H1 (cell line): Measurements from ENCODE around the gene GEMIN2. TPM values are rescaled to one million over a fixed set of nuclear protein-coding genes. Genes with fewer than 3 reads are reported as not detected.

Source experiments
- CTCF ChIA-PET: fragments of 300-600 bp; sonication (Branson Sonifier 250); formaldehyde crosslinking; loops from one replicate; lab custom pipeline; 2021; ENCODE audit not compliant: partially characterized antibody; lab: Charles Lee
- POLR2A ChIA-PET: fragments of 300-600 bp; sonication (Branson Sonifier 250); formaldehyde crosslinking; loops from one replicate; lab custom pipeline; 2021; ENCODE audit warnings: inconsistent platforms; ENCODE audit not compliant: partially characterized antibody; lab: Charles Lee
- DNase-seq, 2 experiments: peaks; one replicate each; pipeline versions ENCODE4 v3.0.0 to v3.0.0-alpha.2; 2010 to 2022; ENCODE audit warnings: low spot score in 2 of 2, low read depth in 1 of 2, mixed read lengths in 1 of 2
- FAIRE-seq: peaks from 2 replicates; lab custom pipeline; 2011; peaks lifted over from hg19 to GRCh38; lab: Jason Lieb, UNC
- H2AFZ ChIP-seq: 2 replicates; pipeline ENCODE4 v1.8.1; 2012; ENCODE audit warnings: low read length, inconsistent platforms
- H2AK5ac ChIP-seq: 2 replicates; pipeline ENCODE4 v1.6.1; 2013; ENCODE audit warnings: low read depth, low read length
- H2BK120ac ChIP-seq: replicated peaks from 2 replicates; pipeline ENCODE3; 2013; ENCODE audit warnings: low read depth, low read length, inconsistent platforms
- H2BK12ac ChIP-seq: 2 replicates; pipeline ENCODE4 v1.6.1; 2013; ENCODE audit warnings: low read depth, low read length
- H2BK15ac ChIP-seq: 2 replicates; pipeline ENCODE4 v1.6.1; 2013; ENCODE audit warnings: low read length
- H2BK20ac ChIP-seq: 2 replicates; pipeline ENCODE4 v1.6.1; 2013; ENCODE audit warnings: low read length
- H2BK5ac ChIP-seq: 2 replicates; pipeline ENCODE4 v1.6.1; 2013; ENCODE audit warnings: low read depth, low read length
- H3K14ac ChIP-seq: 2 replicates; pipeline ENCODE4 v1.6.1; 2013; ENCODE audit warnings: inconsistent platforms; ENCODE audit not compliant: insufficient read length
- H3K18ac ChIP-seq: 2 replicates; pipeline ENCODE4 v1.6.1; 2013; ENCODE audit warnings: low read length; ENCODE audit errors: extremely low read depth
- H3K23ac ChIP-seq: 2 replicates; pipeline ENCODE4 v1.6.1; 2013; ENCODE audit warnings: inconsistent platforms; ENCODE audit not compliant: insufficient read length
- H3K23me2 ChIP-seq: 2 replicates; pipeline ENCODE4 v1.6.1; 2013; ENCODE audit warnings: low read depth, low read length
- H3K27ac ChIP-seq: 2 replicates; pipeline ENCODE4 v1.6.1; 2011; ENCODE audit warnings: low read depth, low read length, inconsistent platforms
- H3K27me3 ChIP-seq, 4 experiments: replicated peaks in 1 of 4; 1 replicate in 1 of 4; 2 replicates in 3 of 4; pipeline versions ENCODE4 v1.6.1 to v1.8.1; 2011 to 2013; ENCODE audit warnings: low read length in 3 of 4, mild to moderate bottlenecking in 3 of 4, inconsistent platforms in 2 of 4, mixed read lengths in 2 of 4, moderate library complexity in 1 of 4; ENCODE audit not compliant: control insufficient read depth in 3 of 4, insufficient read depth in 3 of 4; ENCODE audit errors: extremely low read depth in 1 of 4
- H3K36me3 ChIP-seq, 4 experiments: 2 replicates each; pipeline versions ENCODE4 v1.6.1 to v1.8.1; 2011 to 2013; ENCODE audit warnings: mild to moderate bottlenecking in 4 of 4, low read length in 3 of 4, moderate library complexity in 2 of 4, control low read depth in 1 of 4, inconsistent platforms in 1 of 4; ENCODE audit not compliant: insufficient read depth in 4 of 4, control insufficient read depth in 2 of 4
- H3K4ac ChIP-seq: replicated peaks from 2 replicates; pipeline ENCODE3; 2013; ENCODE audit warnings: low read length, low read depth, mixed read lengths, inconsistent platforms; ENCODE audit not compliant: insufficient read length
- H3K4me1 ChIP-seq, 4 experiments: replicated peaks in 1 of 4; 1 replicate in 1 of 4; 2 replicates in 3 of 4; pipeline versions ENCODE4 v1.6.1 to v1.8.1; 2011 to 2013; ENCODE audit warnings: low read length in 3 of 4, inconsistent platforms in 2 of 4, mixed read lengths in 1 of 4; ENCODE audit not compliant: insufficient read depth in 4 of 4, control insufficient read depth in 3 of 4
- H3K4me2 ChIP-seq, 2 experiments: 2 replicates each; pipeline versions ENCODE4 v1.6.1 to v1.8.1; 2011 to 2013; ENCODE audit warnings: low read depth in 2 of 2, low read length in 2 of 2, control low read depth in 1 of 2, inconsistent platforms in 1 of 2, mild to moderate bottlenecking in 1 of 2; ENCODE audit not compliant: insufficient read depth in 1 of 2
- H3K4me3 ChIP-seq, 4 experiments: fragments of 200-600, 300-600 bp in 1 of 4; sonication (generic), shearing (Covaris generic), sonication (Bioruptor Twin) in 1 of 4; 2 replicates each; pipeline versions ENCODE4 v1.5.1 to v1.8.1; 2011 to 2016; ENCODE audit warnings: low read length in 4 of 4, low read depth in 3 of 4, control low read depth in 2 of 4, inconsistent platforms in 2 of 4, mild to moderate bottlenecking in 2 of 4, mixed read lengths in 1 of 4, moderate library complexity in 1 of 4; ENCODE audit not compliant: insufficient read depth in 2 of 4; ENCODE audit errors: extremely low read depth in 1 of 4
- H3K56ac ChIP-seq: replicated peaks from 2 replicates; pipeline ENCODE3; 2013; ENCODE audit warnings: low read depth, mild to moderate bottlenecking, mixed read lengths, low read length, inconsistent platforms; ENCODE audit not compliant: insufficient read length
- H3K79me1 ChIP-seq: 2 replicates; pipeline ENCODE4 v1.6.1; 2013; ENCODE audit warnings: low read depth, low read length, control low read depth
- H3K79me2 ChIP-seq, 2 experiments: 2 replicates each; pipeline versions ENCODE4 v1.6.1 to v1.8.1; 2012 to 2013; ENCODE audit warnings: low read length in 2 of 2, mild to moderate bottlenecking in 2 of 2, inconsistent platforms in 1 of 2; ENCODE audit not compliant: insufficient read depth in 2 of 2, control insufficient read depth in 1 of 2
- H3K9ac ChIP-seq, 4 experiments: replicated peaks in 1 of 4; 1 replicate in 1 of 4; 2 replicates in 3 of 4; pipeline versions ENCODE4 v1.6.1 to v1.8.1; 2011 to 2013; ENCODE audit warnings: low read depth in 3 of 4, low read length in 3 of 4, control low read depth in 2 of 4, mild to moderate bottlenecking in 2 of 4, moderate library complexity in 2 of 4, inconsistent platforms in 1 of 4; ENCODE audit errors: extremely low read depth in 1 of 4
- H3K9me3 ChIP-seq, 2 experiments: 2 replicates each; pipeline versions ENCODE4 v1.6.1 to v1.8.1; 2012 to 2013; ENCODE audit warnings: mild to moderate bottlenecking in 2 of 2, moderate library complexity in 2 of 2, control low read depth in 1 of 2, inconsistent platforms in 1 of 2, low read depth in 1 of 2, low read length in 1 of 2, mixed read lengths in 1 of 2; ENCODE audit not compliant: insufficient read depth in 2 of 2
- H4K20me1 ChIP-seq, 2 experiments: replicated peaks in 1 of 2; 2 replicates each; pipeline versions ENCODE3 to v1.8.1; 2011 to 2013; ENCODE audit warnings: inconsistent platforms in 2 of 2, low read length in 2 of 2, mild to moderate bottlenecking in 1 of 2; ENCODE audit not compliant: insufficient read depth in 2 of 2, control insufficient read depth in 1 of 2
- H4K5ac ChIP-seq: 2 replicates; pipeline ENCODE4 v1.6.1; 2013; ENCODE audit warnings: low read length, low read depth, mixed read lengths, inconsistent platforms; ENCODE audit not compliant: insufficient read length
- H4K8ac ChIP-seq: 2 replicates; pipeline ENCODE4 v1.8.0; 2013; ENCODE audit warnings: mild to moderate bottlenecking, moderate library complexity, low read length, inconsistent platforms; ENCODE audit not compliant: insufficient read depth; ENCODE audit errors: extremely low read depth
- H4K91ac ChIP-seq: replicated peaks from 2 replicates; pipeline ENCODE3; 2013; ENCODE audit warnings: low read length, mixed read lengths, inconsistent platforms; ENCODE audit not compliant: insufficient read length
- JUND ChIP-seq: IDR thresholded peaks from 2 replicates; pipeline ENCODE4 v1.6.1; 2011; ENCODE audit warnings: mild to moderate bottlenecking, improper control_type of control experiment, low read length
- KDM4A ChIP-seq: IDR thresholded peaks from one replicate; pipeline ENCODE4 v1.7.1; 2012; ENCODE audit warnings: low read depth, mild to moderate bottlenecking, moderate library complexity, low read length, inconsistent platforms; ENCODE audit not compliant: severe bottlenecking
- MAFK ChIP-seq: IDR thresholded peaks from 2 replicates; pipeline ENCODE4 v1.6.1; 2012; ENCODE audit warnings: low read depth, mild to moderate bottlenecking, improper control_type of control experiment, low read length
- SUZ12 ChIP-seq: fragments of 200-600 bp; sonication (generic); IDR thresholded peaks from 2 replicates; pipeline ENCODE4 v1.6.1; 2012; ENCODE audit warnings: mild to moderate bottlenecking, inconsistent platforms, low read length, moderate library complexity, mixed read lengths
- TAF1 ChIP-seq: IDR thresholded peaks from 2 replicates; pipeline ENCODE4 v1.6.1; 2011; ENCODE audit warnings: mild to moderate bottlenecking, low read depth, low read length
- WGBS, 2 experiments: shearing (Covaris generic) in 1 of 2; methylation state at CpG; one replicate each; pipeline versions ENCODE4 v1.1.6 to v1.1.7; 2013 to 2015; ENCODE audit warnings: low lambda C conversion rate in 2 of 2, mixed read lengths in 2 of 2, inconsistent platforms in 1 of 2, low coverage in 1 of 2, missing lambda C conversion rate in 1 of 2; ENCODE audit not compliant: insufficient replicate concordance in 2 of 2, insufficient coverage in 1 of 2, insufficient read length in 1 of 2; ENCODE audit errors: extremely low coverage in 1 of 2, missing lambda C conversion rate in 1 of 2; 5-methylcytosine and 5-hydroxymethylcytosine counted together
- polyA plus RNA-seq, 7 experiments: library from polyadenylated mRNA; depleted of rRNA in 3 of 7; stranded (reverse) in 5 of 7; unstranded in 2 of 7; fragments of >200 nt in 5 of 7; fragments of 200-250 nt in 2 of 7; gene quantifications; 1 replicate in 5 of 7; 2 replicates in 1 of 7; 4 replicates in 1 of 7; pipeline versions ENCODE4 v1.2.1 to v1.2.3, GENCODE V29; 2011 to 2013; ENCODE audit warnings: missing spikeins in 2 of 7, mixed read lengths in 2 of 7
- total RNA-seq: library from RNA; stranded (reverse); fragmentation: NEBNext Ultra II Directional; extraction: Animal tissue kit (Norgen Biotek cat#: 25700); gene quantifications from 2 replicates; pipeline ENCODE4 v1.2.1, GENCODE V29; 2021

Gene GEMIN2
- total and polyA plus RNA-seq, 2 of the 8 experiments (the other 6 are each of a cell fraction or from before 2014, with no cell fraction given): 29.1 to 30.8 TPM

- DNase-seq (no peak), FAIRE-seq (no peak)
- Histone ChIP-seq H3K9me3 (no peaks in the 10 kb centered on the region), H3K18ac (no peak overlapping the region), H3K27ac (no peak overlapping the region), H3K4me2 (no peak overlapping the region), H3K79me2 (no peaks in the 10 kb centered on the region), H2BK12ac (no peak overlapping the region), H3K79me1 (no peaks in the 10 kb centered on the region), H4K8ac (no peak overlapping the region), H2AK5ac (no peak overlapping the region), H2AFZ (no peak overlapping the region), H2BK15ac (no peak overlapping the region), H2BK5ac (no peak overlapping the region), H3K4me3 (no peak overlapping the region), H3K56ac (no peak overlapping the region), H4K91ac (no peak overlapping the region), H4K20me1 (no peaks in the 10 kb centered on the region), H2BK20ac (no peak overlapping the region), H3K4ac (no peak overlapping the region), H3K27me3 (no peaks in the 10 kb centered on the region), H3K23ac (no peak overlapping the region), H3K23me2 (no peaks in the 10 kb centered on the region), H2BK120ac (no peak overlapping the region), H3K9ac (no peak overlapping the region), H3K14ac (no peak overlapping the region), H3K36me3 (no peaks in the 10 kb centered on the region), H4K5ac (no peak overlapping the region), H3K4me1 (peaks cover 0 to 2% (median 2%) of the 10 kb centered on the region in 4 experiments; a peak in 4 of 7 replicates)
- ChIA-PET CTCF (interaction anchor here (1.3 kb wide), 1 partner anchor 15 kb away, joined by 3 read pairs; no protein-coding TSS in a partner anchor), POLR2A (interaction anchor here (3.7 kb wide), 1 partner anchor 66 kb away, joined by 12 read pairs; the partner anchor contains the start of gene PNN)
- TF ChIP-seq SUZ12: no peak
- no peak for TF ChIP-seq TAF1
- TF ChIP-seq KDM4A: no peak
- no peak for TF ChIP-seq JUND
- no peak for TF ChIP-seq MAFK
- 91% methylated on average over 3 of the region's 3 CpGs; no CpG with 5 or more reads in 1 of the 2 experiments for WGBS, 2 experiments
Observed at GRCh38 chr14:39108791-39109190, 5.3 kb upstream of the GEMIN2 start.
